Astrocyte of the cerebellum (primary cell): ENCODE results near the gene PEX11B.
"Not testable (repeated sequence)": the region's sequence is repeated elsewhere in the genome, so short reads cannot be mapped to it uniquely, and the experiment has no call there.

Experiments used
- DNase-seq: peaks from one replicate; pipeline ENCODE4 v3.0.0-alpha.2; 2011; ENCODE audit warnings: low read depth
- H3K4me3 ChIP-seq: 2 replicates; pipeline ENCODE4 v1.5.1; 2011; ENCODE audit warnings: mild to moderate bottlenecking, low read depth, low read length, moderate library complexity
- CTCF ChIP-seq: IDR thresholded peaks from 2 replicates; pipeline ENCODE4 v1.5.1; 2012; ENCODE audit warnings: low read length, low read depth, moderate library complexity, mild to moderate bottlenecking; ENCODE audit errors: missing control alignments
- in situ Hi-C: cut with HindIII; loops from 2 replicates; pipeline ENCODE4 v1.10.0; 2017; ENCODE audit warnings: low sequenced_read_pairs

Gene PEX11B

GRCh38 chr1:145927063-145927886, 8.8 kb upstream of the PEX11B start, which contains the start of gene RBM8A:
Gene RBM8A, minus strand, starts transcription at chr1:145927484. Its CDS starts 58 bp downstream, at chr1:145927426.
- H3K4me3 ChIP-seq, result peak within 1 kb of the TSS; percentile 89
- DNase-seq, result peak; percentile 98
- in situ Hi-C loops, result no loop called here
- TF ChIP-seq CTCF, result peak; percentile 72

GRCh38 chr1:145926686-145927062, 8.2 kb upstream of the PEX11B start:
- TF ChIP-seq CTCF, result no peak
- in situ Hi-C loops, result no loop called here
- no peak for DNase-seq
- H3K4me3 ChIP-seq, result peak overlapping the region; percentile 89

GRCh38 chr1:145922266-145922665, 3.7 kb upstream of the PEX11B start:
- in situ Hi-C loops, result no loop called here
- no peak for TF ChIP-seq CTCF
- DNase-seq, result no peak
- no peak overlapping the region for H3K4me3 ChIP-seq

- H3K4me3 ChIP-seq, in situ Hi-C loops, DNase-seq: not testable (repeated sequence)
Observed at GRCh38 chr1:145920297-145920696, 1.8 kb upstream of the PEX11B start.

- no peak for DNase-seq
- TF ChIP-seq CTCF, result peak; percentile 13
- in situ Hi-C loops, result no loop called here
- H3K4me3 ChIP-seq, result peak overlapping the region; percentile 94
Observed at GRCh38 chr1:145918992-145919939, 749 bp upstream of the PEX11B start.

- in situ Hi-C loops, result no loop called here
- peak overlapping the region; percentile 94 for H3K4me3 ChIP-seq
- DNase-seq, result no peak
- TF ChIP-seq CTCF, result no peak
Observed at GRCh38 chr1:145917595-145917994, 922 bp downstream of the PEX11B start.

GRCh38 chr1:145916745-145917144, 1.8 kb downstream of the PEX11B start:
- no peak for TF ChIP-seq CTCF
- no peak for DNase-seq
- H3K4me3 ChIP-seq, result no peak overlapping the region
- in situ Hi-C loops, result no loop called here
